ENCODE measurements around the gene IVD.

GRCh38 chr15:40464595-40465185, 59.1 kb downstream of the IVD start:
- TF ChIP-seq POLR2AphosphoS5 (IDR thresholded peaks at IDR 0.05) (no peak), CTCF (IDR thresholded peaks at IDR 0.05; ENCODE audit: poor library complexity, severe bottlenecking) (no peak), EZH2 (IDR thresholded peaks at IDR 0.05; ENCODE audit: borderline replicate concordance, insufficient read depth, low read length, poor library complexity, severe bottlenecking) (no peak), EP300 (conservative IDR thresholded peaks at IDR 0.05; ENCODE audit: poor library complexity, severe bottlenecking) (no peak), RAD21 (conservative IDR thresholded peaks at IDR 0.05) (no peak), MXI1 (conservative IDR thresholded peaks at IDR 0.05; ENCODE audit: poor library complexity, severe bottlenecking) (no peak)

Data from neural cell (in vitro differentiated cells).